IPS-11a (cell line): ENCODE results near the gene TJP3.

Experiments used
- H3K4me3 ChIP-seq: one replicate; pipeline ENCODE4 v1.5.1; 2013; ENCODE audit warnings: low read depth, low read length, control low read depth

Gene TJP3

DNA sequence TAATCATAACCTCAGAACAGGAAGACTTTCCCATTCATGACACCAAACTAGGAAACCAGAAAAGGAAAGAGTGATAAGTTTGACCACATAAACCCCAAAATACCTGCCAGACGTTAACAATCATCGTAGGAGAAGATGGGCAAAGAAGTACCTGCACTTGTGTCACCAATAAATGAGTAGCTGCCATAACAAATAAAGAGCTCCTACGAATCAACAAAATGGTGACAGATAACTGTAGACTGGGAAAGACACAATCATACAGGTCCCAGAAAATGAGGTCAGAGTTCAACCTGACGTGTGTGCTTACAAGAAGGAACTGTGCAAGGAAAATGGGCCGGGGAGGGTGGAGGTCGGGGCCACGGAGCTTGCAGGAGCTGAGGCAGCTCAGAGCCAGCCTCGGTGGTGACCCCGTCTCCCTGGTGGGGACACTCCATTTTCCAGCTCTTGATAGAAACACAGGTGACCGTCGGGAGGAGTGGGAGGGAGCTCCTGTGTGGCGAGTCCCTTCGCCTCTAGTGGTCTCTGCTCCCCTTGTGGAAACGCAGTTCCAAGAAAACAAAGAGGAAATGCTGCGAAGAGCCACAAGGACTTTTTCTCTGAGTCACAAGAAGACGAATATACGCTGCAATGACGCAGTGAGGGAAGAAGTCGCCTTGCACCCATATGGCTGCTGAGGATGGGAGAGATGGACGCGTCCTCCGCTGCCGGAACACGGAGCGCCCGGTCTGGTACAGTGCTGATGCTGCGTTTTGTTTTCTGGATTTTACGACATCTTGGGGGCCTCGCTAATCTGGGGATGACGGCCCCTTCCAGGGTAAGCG is 17.4 kb upstream of the TJP3 start:
- H3K4me3 ChIP-seq: no peak overlapping the region

DNA sequence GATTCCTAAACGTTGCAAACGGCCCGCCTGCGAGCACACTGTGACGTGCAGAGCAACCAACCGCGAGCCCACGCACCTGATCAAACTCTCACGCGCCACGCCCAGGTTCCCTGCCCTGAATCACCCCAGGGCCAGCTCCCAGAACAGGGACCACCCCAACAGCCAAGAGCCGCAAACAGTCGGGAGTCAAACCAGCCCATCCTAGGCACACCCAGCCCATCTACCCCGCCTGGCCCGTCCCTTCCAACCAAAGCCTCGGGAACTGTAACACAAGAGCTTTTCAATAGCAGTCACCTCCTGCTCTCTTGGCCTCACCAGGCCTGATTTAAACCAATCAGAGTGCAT is 16.8 kb upstream of the TJP3 start:
- H3K4me3 ChIP-seq: no peak overlapping the region

- no peak overlapping the region for H3K4me3 ChIP-seq
These were observed 16.5 kb upstream of the TJP3 start for GRCh38 chr19:3691726-3692125.

GRCh38 chr19:3692141-3693024 is 15.8 kb upstream of the TJP3 start:
- H3K4me3 ChIP-seq: no peak overlapping the region

DNA sequence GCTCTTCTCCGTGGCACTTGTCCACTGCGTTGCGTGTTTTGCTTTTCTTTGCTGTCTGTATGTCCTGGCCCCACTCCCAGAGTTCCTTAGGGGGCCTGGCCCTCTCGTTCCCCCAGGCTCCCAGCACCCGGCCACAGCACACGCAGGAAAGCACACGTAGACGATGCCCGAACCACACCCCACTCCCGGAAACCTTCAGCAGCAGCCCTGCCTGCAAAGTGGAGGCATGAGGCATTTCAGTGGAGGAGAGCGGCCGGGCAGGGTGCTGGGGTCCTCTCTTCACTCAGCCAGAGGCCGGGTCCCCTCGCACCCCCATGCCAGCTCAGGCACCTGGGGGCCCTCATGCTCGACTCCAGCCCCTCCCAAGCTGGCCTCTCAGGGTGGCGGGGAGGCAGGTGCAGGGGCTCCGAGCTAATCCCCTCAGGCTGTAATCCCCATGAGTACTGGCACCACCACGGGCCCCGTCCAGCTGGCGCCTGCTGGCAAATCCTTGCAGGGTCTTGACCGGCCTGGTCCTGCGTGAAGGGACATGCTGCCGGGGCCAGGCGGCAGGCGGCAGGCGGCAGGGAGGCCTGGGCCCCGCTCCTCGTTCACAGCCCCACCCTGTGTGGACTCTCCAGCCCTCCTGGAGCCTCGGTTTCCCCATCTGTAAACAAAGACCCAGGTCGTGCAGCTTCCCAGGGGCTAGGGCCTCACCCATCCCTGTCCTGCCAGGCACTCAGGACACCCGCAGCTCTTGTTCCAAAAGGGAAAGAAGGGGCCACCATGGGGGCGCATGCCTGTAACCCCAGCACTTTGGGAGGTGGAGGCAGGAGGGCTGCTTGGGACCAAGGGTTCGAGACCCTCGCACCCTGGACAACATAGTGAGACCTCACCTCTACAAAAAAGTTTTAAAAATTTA is 14.9 kb upstream of the TJP3 start:
- H3K4me3 ChIP-seq: no peak overlapping the region

DNA sequence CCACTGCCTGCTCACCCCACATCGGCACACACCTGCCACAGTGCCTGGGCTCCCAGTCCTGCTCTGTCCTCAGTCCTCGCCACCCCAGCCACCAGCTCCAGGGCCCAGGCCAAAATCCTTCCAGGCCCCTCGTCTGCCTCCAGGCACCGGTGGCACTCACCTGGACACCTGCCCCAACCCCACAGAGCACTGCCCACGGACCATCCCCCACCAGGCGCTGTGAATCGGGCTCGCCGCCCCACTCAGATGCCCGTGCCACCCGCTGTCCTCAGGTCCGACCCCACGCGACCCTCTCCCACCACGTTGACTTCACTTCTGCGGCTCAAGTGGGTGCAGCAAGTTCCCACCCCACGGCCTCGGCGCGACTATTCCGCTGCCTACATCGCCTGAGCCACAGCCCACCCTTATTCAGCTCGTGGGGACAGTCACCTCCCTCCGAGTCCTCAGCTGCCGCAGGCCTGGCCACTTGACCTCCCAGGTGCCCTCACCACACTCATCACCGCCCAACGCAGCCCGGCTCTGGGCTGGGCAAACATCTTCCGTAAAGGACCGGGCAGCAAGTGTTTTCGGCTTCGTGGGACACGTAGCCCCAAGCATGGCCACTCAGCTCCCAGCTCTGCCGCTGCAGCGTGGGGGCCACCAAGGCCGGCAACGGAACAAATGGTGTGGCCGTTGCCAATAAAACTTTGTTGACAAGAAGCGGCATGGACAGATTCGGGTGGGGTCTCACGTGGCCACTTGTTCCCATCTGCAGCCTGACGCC is 13.6 kb upstream of the TJP3 start:
- no peak overlapping the region for H3K4me3 ChIP-seq

- H3K4me3 ChIP-seq: no peak overlapping the region
These were observed 13.0 kb upstream of the TJP3 start for GRCh38 chr19:3695124-3695733.

- no peak overlapping the region for H3K4me3 ChIP-seq
These were observed 12.1 kb upstream of the TJP3 start for GRCh38 chr19:3695986-3696659.

DNA sequence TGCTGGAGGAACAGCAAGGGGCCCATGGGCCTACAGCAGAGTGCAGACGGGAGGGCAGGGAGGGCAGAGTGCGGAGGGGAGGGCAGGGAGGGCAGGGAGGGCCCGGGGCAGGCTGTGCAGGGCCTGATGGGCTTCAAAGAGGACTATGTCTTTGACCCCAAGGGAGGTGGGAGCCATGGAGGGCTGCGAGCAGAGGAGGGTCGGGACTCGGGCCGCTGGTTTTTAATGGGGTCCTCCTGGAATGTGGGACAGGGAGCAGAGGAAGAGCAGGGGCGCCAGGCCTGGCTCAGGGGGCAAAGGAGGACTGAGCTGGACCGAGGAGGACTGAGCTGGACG is 11.6 kb upstream of the TJP3 start:
- H3K4me3 ChIP-seq: no peak overlapping the region

- no peak overlapping the region for H3K4me3 ChIP-seq
These were observed 11.1 kb upstream of the TJP3 start for GRCh38 chr19:3697094-3697493.

DNA sequence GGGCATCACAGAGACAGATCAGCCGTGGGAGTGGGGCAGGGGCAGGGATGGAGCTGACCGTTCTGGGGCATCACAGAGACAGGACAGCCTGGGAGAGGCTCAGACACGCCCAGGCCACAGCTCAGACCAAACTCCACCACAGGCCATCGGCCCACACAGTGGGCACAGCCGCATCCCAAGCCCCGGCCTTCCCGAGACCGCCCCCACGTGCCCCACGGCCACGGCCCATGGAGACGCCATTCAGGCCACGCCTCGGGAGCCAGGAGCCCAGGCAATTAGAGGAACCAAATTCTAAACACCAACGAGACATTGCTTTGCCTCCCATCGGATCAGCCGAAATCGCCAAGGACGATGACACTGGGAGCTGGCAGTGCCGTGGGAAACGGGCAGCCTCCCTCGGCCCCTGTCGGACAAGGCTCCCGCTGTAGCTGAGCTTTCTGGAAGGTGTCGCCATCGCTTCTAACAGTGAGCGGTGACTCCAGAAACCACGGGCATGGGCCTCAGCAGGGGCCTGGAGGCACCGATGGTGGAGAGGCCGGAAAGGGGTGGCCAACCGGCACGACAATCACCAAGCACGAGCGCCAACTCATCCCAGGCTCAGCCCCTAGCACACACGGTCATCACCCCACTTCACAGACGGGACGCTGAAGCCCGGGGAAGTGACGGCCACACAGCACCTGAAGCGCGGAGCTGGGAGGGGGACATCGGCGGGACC is 10.4 kb upstream of the TJP3 start:
- no peak overlapping the region for H3K4me3 ChIP-seq

- H3K4me3 ChIP-seq: no peak overlapping the region
These were observed 9.7 kb upstream of the TJP3 start for GRCh38 chr19:3698386-3698950.

DNA sequence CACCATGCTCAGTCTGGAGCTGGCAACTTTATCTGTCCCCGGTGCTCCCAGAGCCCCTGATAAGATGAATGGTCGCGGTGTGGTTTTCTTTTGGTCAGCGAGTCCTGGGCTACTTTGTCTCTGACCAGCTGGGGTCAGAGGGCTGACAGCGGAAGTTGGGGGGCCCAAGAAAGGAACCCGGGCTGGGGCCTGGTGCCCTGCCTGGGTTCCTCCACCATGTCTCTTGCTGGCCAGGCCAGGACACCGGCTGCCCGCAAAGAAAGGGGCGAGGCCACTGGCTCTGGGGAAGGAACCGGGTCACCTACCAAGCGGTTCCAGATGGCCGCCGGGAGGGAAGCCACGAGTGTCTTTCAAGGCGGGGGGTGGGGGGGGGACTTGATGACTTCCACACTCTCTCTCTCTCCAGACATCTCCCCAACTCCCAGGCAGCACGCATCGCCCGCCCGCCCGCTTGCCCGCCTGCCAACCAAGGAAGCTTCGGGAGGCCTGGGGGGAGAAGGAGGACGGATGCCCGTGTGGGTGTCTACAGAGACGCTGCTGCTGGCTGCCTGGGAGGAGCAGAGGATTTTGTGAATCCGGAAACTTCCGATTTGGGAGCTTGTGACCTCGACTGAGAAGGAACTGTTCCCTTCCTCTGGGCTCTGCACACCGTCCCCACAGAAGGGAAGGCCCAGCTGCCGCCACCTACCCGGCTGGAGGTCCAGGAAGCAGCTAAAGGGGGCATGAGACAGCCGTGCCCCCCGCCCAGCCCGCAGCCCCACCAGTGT is 9.0 kb upstream of the TJP3 start:
- H3K4me3 ChIP-seq: peak overlapping the region; percentile 58

DNA sequence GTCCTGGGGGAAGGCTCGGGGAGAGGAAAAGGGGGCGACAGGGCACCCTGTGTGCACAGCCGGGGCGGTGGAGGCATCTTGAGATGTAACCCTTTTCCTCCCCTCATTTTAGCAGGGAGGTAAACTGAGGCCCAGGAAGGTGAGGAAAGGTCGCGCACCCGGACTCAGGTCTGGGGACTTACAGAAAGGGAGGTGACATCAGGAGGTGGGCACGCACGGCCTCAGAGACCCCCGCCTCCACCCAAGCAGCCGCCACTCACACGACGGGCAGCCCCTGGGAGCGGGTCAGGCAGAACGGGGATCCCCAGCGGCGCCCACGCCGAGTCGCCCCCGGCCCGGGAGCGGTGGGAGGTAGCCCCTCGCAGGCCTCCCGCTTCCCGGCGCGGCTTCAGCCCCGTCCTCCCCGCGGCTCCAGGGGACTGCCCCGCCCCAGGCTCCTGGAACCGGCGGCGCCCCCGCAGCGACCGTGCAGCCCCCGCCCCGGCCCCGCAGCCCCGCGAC is 8.4 kb upstream of the TJP3 start:
- peak overlapping the region; percentile 58 for H3K4me3 ChIP-seq

DNA sequence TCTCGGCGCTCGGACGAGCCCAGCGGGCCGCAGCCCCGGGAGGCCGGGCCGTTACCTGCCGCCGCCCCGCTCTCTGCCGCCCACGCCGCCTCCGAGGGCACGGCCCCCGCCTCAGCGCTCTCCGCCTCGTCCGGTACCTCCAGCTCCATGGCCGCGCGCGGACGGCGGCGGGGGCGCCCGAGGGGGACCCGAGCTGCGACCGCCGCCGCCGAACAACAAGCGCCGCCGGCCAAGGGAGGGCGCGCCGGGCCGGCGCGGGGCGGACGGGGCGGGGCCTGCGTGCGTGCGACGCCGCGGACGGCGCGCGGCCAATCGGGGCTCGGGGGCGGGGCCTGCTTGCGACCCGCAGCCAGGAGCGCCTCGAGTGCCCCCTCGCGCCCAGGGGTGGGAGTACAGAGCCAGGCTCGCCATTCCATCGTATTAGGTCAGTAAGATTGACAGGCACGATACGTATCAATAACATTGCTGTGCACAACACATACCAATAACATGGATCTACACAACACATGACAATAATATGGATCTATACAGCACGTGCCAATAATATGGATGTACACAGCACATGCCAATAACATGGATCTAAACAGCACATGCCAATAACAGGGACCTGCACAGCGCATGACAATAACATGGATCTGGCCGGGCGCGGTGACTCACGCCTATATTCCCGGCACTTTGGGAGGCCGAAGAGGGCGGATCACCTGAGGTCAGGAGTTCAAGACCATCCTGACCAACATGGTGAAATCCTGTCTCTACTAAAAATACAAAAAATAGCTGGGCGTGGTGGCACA is 7.7 kb upstream of the TJP3 start, which contains the start of gene PIP5K1C:
TSS of gene PIP5K1C (minus strand) at position 227 of the 791 bp plus-strand sequence. CDS start at position 149, 78 bp downstream.
- peak within 1 kb of the TSS; percentile 58 for H3K4me3 ChIP-seq

GRCh38 chr19:3701200-3701599 is 7.0 kb upstream of the TJP3 start:
- H3K4me3 ChIP-seq: no peak overlapping the region

DNA sequence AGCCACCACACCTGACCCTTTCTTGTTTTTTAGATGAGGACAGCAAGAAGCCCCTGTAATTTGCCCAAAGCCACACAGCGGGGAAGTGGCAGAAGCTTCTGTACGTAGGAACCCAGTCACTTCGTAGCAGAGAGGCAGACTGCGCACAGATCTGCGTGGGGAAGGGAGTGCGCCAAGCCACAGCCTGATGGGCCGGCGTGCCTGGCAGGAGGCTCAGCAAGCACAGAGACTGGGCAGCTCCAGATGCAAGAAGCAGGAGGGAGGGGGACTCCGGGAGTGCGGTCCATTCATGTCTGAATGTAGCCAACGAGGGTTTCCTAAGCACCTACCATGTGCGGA is 347 bp upstream of the TJP3 start:
- no peak overlapping the region for H3K4me3 ChIP-seq
